Endodermal cell (in vitro differentiated cells): ENCODE data around the gene TMIGD2. TPM values are rescaled to one million over a fixed set of nuclear protein-coding genes. Genes with fewer than 3 reads are reported as not detected.

Source experiments
- DNase-seq: peaks from one replicate; pipeline ENCODE4 v3.0.0-alpha.2; 2017
- H3K27ac ChIP-seq: 2 replicates; pipeline ENCODE4 v1.5.1; 2013; ENCODE audit warnings: mild to moderate bottlenecking, low read depth, low read length, moderate library complexity
- H3K27me3 ChIP-seq: 2 replicates; pipeline ENCODE4 v1.6.1; 2013; ENCODE audit warnings: mild to moderate bottlenecking, low read length, moderate library complexity; ENCODE audit not compliant: insufficient read depth, control insufficient read depth, poor library complexity, severe bottlenecking
- H3K36me3 ChIP-seq: 2 replicates; pipeline ENCODE4 v1.7.0; 2013; ENCODE audit warnings: mild to moderate bottlenecking, low read length, moderate library complexity; ENCODE audit not compliant: control insufficient read depth, insufficient read depth
- H3K4me1 ChIP-seq: one replicate; pipeline ENCODE4 v1.7.0; 2013; ENCODE audit warnings: low read length; ENCODE audit not compliant: control insufficient read depth, insufficient read depth
- H3K4me3 ChIP-seq: 2 replicates; pipeline ENCODE4 v1.5.1; 2013; ENCODE audit warnings: mild to moderate bottlenecking, low read length, moderate library complexity
- H3K9ac ChIP-seq: 2 replicates; pipeline ENCODE4 v1.6.1; 2013; ENCODE audit warnings: mild to moderate bottlenecking, low read length, moderate library complexity; ENCODE audit not compliant: poor library complexity, severe bottlenecking; ENCODE audit errors: extremely low read depth
- H3K9me3 ChIP-seq: 2 replicates; pipeline ENCODE4 v1.6.1; 2013; ENCODE audit warnings: mild to moderate bottlenecking, low read length, moderate library complexity; ENCODE audit not compliant: control insufficient read depth
- H3K27ac Mint-ChIP-seq: 2 replicates; pipeline ENCODE4 v1.8.0; 2020; ENCODE audit warnings: mixed read lengths
- H3K27me3 Mint-ChIP-seq: 2 replicates; pipeline ENCODE4 v1.8.0; 2021; ENCODE audit warnings: mild to moderate bottlenecking, mixed read lengths; ENCODE audit not compliant: insufficient read depth
- H3K36me3 Mint-ChIP-seq: 2 replicates; pipeline ENCODE4 v1.8.0; 2020; ENCODE audit warnings: low read depth, mixed read lengths
- H3K4me1 Mint-ChIP-seq: 2 replicates; pipeline ENCODE4 v1.8.0; 2020; ENCODE audit warnings: mixed read lengths
- H3K4me3 Mint-ChIP-seq: 2 replicates; pipeline ENCODE4 v1.8.0; 2020; ENCODE audit warnings: mild to moderate bottlenecking, moderate library complexity, mixed read lengths
- H3K9me3 Mint-ChIP-seq: 2 replicates; pipeline ENCODE4 v1.8.0; 2020; ENCODE audit warnings: mild to moderate bottlenecking, mixed read lengths
- CTCF ChIP-seq: fragments of 200-600 bp; sonication (generic); conservative IDR thresholded peaks from 2 replicates; pipeline ENCODE4 v1.5.0; 2021; ENCODE audit warnings: antibody characterized with exemption, mild to moderate bottlenecking
- WGBS, 2 experiments: methylation state at CpG; one replicate each; pipeline versions ENCODE4 v1.1.5 to v1.1.7; 2013; ENCODE audit warnings: missing lambda C conversion rate in 2 of 2, mixed read lengths in 1 of 2; ENCODE audit not compliant: insufficient coverage in 1 of 2, insufficient read length in 1 of 2; 5-methylcytosine and 5-hydroxymethylcytosine counted together
- total RNA-seq, 2 donors: library from RNA; stranded (reverse); fragmentation: NEBNext Ultra II Directional in 1 of 2; extraction: Animal tissue kit (Norgen Biotek cat#: 25700) in 1 of 2; gene quantifications; 2 replicates in 1 of 2; 3 replicates in 1 of 2; pipeline ENCODE4 v1.2.1, GENCODE V29; 2021

The TMIGD2 gene
- total RNA-seq, 2 donors from 2014 or later, result 0.58 to 0.70 TPM

GRCh38 chr19:4295972-4296771, 6.0 kb downstream of the TMIGD2 start:
- no peak overlapping the region for H3K27ac ChIP-seq
- H3K27ac Mint-ChIP-seq, result no peak overlapping the region
- H3K27me3 Mint-ChIP-seq, result peaks cover 3% of the 10 kb centered on the region
- H3K4me1 Mint-ChIP-seq, result no peaks in the 10 kb centered on the region
- DNase-seq, result peak; percentile 59
- no peak overlapping the region for H3K9ac ChIP-seq
- no peaks in the 10 kb centered on the region for H3K9me3 ChIP-seq
- no peaks in the 10 kb centered on the region for H3K9me3 Mint-ChIP-seq
- no peak overlapping the region for H3K4me3 ChIP-seq
- H3K4me1 ChIP-seq, result no peaks in the 10 kb centered on the region
- no peak overlapping the region for H3K4me3 Mint-ChIP-seq
- no peaks in the 10 kb centered on the region for H3K36me3 Mint-ChIP-seq
- 77 to 95% methylated on average over 7 to 9 of the region's 14 CpGs for WGBS, 2 experiments
- TF ChIP-seq CTCF, result no peak
- no peaks in the 10 kb centered on the region for H3K27me3 ChIP-seq
- H3K36me3 ChIP-seq, result no peaks in the 10 kb centered on the region

GRCh38 chr19:4294389-4294788, 7.8 kb downstream of the TMIGD2 start:
- H3K4me3 ChIP-seq, result no peak overlapping the region
- H3K27me3 ChIP-seq, result no peaks in the 10 kb centered on the region
- peaks cover 3% of the 10 kb centered on the region for H3K27me3 Mint-ChIP-seq
- no peak overlapping the region for H3K27ac Mint-ChIP-seq
- H3K4me1 ChIP-seq, result no peaks in the 10 kb centered on the region
- H3K9ac ChIP-seq, result no peak overlapping the region
- H3K9me3 ChIP-seq, result no peaks in the 10 kb centered on the region
- H3K9me3 Mint-ChIP-seq, result no peaks in the 10 kb centered on the region
- no peaks in the 10 kb centered on the region for H3K36me3 ChIP-seq
- H3K4me3 Mint-ChIP-seq, result no peak overlapping the region
- peak; percentile 62 for DNase-seq
- H3K27ac ChIP-seq, result no peak overlapping the region
- no peaks in the 10 kb centered on the region for H3K4me1 Mint-ChIP-seq
- no peak for TF ChIP-seq CTCF
- 71 to 92% methylated on average over 2 to 5 of the region's 10 CpGs for WGBS, 2 experiments
- no peaks in the 10 kb centered on the region for H3K36me3 Mint-ChIP-seq

DNA sequence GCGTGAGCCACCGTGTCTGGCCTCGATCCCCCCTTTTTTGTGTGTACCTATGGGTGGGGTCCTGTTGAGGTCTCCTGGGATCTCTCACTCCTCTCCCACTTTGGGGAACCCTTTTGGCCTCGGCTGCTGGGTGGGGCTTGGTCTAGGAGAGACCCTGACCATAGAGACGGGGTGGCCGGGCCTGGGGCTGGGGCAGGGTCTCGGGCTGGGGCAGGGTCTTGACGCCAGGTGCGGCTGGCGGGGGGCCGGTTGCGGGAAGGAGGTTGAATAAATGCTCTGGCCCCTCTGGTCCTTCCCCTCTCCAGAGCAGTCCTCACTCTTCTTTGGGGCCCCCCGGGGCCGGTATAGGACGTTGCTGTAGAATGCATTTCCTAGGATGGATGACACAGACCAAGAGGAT, 9.7 kb downstream of the TMIGD2 start:
- no peaks in the 10 kb centered on the region for H3K4me1 Mint-ChIP-seq

More for the DNA sequence above, 9.7 kb downstream of the TMIGD2 start:
- Histone ChIP-seq H3K9me3 (no peaks in the 10 kb centered on the region), H3K27ac (no peak overlapping the region), H3K4me3 (no peak overlapping the region), H3K36me3 (no peaks in the 10 kb centered on the region), H3K27me3 (no peaks in the 10 kb centered on the region), H3K9ac (no peak overlapping the region), H3K4me1 (no peaks in the 10 kb centered on the region)
- Mint-ChIP-seq H3K36me3 (no peaks in the 10 kb centered on the region), H3K27ac (no peak overlapping the region), H3K27me3 (peaks cover 3% of the 10 kb centered on the region), H3K9me3 (no peaks in the 10 kb centered on the region), H3K4me3 (no peak overlapping the region)
- TF ChIP-seq CTCF, result no peak
- DNase-seq, result no peak
- WGBS, 2 experiments, result 89% methylated on average over 6 to 15 of the region's 15 CpGs
